ENCODE data around the gene YBX3.

Gene YBX3

GRCh38 chr12:10701131-10701681 lies 21.9 kb downstream of the YBX3 start:
- DNase-seq (ENCODE audit: extremely low read depth, low read depth): no peak
- no peak for TF ChIP-seq CTCF (IDR thresholded peaks at IDR 0.05; ENCODE audit: low read depth, low read length)

GRCh38 chr12:10700581-10700980 lies 22.5 kb downstream of the YBX3 start:
- DNase-seq (ENCODE audit: extremely low read depth, low read depth): no peak
- no peak for TF ChIP-seq CTCF (IDR thresholded peaks at IDR 0.05; ENCODE audit: low read depth, low read length)

- DNase-seq (ENCODE audit: extremely low read depth, low read depth): no peak
- no peak for TF ChIP-seq CTCF (IDR thresholded peaks at IDR 0.05; ENCODE audit: low read depth, low read length)
Measured at GRCh38 chr12:10697862-10698261, 25.3 kb downstream of the YBX3 start.

GRCh38 chr12:10697156-10697555 lies 26.0 kb downstream of the YBX3 start:
- no peak for DNase-seq (ENCODE audit: extremely low read depth, low read depth)
- no peak for TF ChIP-seq CTCF (IDR thresholded peaks at IDR 0.05; ENCODE audit: low read depth, low read length)

GRCh38 chr12:10690906-10691305 lies 32.2 kb downstream of the YBX3 start:
- no peak for TF ChIP-seq CTCF (IDR thresholded peaks at IDR 0.05; ENCODE audit: low read depth, low read length)
- no peak for DNase-seq (ENCODE audit: extremely low read depth, low read depth)

GRCh38 chr12:10689146-10689545 lies 34.0 kb downstream of the YBX3 start:
- TF ChIP-seq CTCF (IDR thresholded peaks at IDR 0.05; ENCODE audit: low read depth, low read length): no peak
- no peak for DNase-seq (ENCODE audit: extremely low read depth, low read depth)

GRCh38 chr12:10688042-10688441 lies 35.1 kb downstream of the YBX3 start:
- TF ChIP-seq CTCF (IDR thresholded peaks at IDR 0.05; ENCODE audit: low read depth, low read length): no peak
- DNase-seq (ENCODE audit: extremely low read depth, low read depth): no peak
